SKM-1 (cell line): ENCODE data around the gene PRLR.
"Not testable (repeated sequence)": the region's sequence is repeated elsewhere in the genome, so short reads cannot be mapped to it uniquely, and the experiment has no call there.

Experiments
- DNase-seq: peaks from one replicate; lab custom pipeline; 2025; ENCODE audit not compliant: unreplicated experiment; lab: John Stamatoyannopoulos, UW

PRLR gene

DNA sequence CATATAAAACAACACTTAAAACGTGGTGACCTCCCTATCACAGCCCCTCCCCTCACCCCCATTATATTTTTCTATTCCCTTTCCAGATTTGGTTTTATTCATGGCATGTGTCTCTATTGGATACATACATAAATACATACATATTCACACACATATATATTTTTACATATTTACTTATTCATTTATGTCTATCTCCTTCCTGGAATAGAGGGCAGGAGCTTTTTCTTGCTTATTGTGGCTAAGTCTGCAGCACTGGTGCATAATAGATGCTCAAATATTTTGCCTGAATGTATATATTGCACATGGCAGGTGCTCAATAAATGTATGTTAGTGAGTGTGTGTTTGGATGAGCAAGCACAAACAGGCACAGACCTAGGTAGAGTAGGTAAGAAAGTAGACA lies 185.0 kb downstream of the PRLR start:
- DNase-seq: no peak

DNA sequence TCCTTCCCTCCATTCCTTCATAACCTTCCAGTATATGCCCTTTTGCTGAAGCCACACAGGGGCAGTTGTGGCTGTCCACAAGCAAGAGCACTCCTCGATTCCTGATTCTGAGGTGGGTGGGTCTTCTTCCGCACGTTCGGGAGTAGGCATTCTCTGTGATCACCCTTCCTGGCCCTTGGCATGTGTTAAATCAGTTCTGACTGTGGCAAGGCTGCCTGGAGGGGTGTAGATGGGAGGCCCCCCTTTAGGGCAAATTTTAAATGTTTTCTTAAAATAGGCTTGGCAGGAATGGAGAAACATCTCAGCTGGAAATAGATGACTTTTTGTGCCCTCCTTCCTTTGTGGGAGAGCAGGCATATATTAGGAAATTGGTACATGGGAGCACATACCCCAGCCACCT lies 185.6 kb downstream of the PRLR start:
- DNase-seq: no peak

DNA sequence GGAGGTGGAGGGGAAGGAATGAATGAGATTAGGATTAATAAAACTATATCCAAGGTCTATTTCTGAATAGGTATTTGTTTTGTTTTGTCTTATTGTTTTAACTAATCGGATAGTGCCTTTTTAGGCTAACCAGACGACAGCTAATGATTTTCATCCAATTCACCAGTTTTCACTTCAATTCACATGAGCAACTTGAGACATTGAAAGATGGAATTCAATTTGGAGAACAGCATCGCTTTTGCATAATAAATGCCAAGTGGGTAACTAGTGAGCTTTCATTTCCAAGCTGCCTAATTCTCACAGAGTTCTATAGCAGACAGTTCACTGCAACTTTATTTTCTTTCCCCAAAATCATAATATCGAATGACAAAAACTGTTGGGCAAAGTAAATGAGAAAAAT lies 187.5 kb downstream of the PRLR start:
- no peak for DNase-seq

DNA sequence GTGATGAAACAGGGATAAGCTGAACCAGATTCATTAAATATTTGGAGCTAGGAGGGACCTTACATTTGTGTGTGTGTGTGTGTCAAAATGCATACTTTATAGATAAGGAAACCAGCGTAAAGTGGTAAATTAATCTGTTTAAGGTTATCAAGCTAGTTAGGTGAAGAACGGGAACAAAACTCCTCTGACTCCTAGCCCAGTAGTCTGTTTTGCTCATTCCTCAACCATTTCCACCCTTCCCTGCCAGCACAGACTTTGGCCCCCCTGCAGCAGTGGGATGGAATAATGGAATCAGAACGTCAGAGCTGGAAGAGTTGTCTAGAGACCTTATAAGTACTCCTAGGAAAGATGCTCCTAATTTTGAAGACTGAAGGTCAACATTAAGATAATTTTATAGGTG lies 189.0 kb downstream of the PRLR start:
- no peak for DNase-seq

DNA sequence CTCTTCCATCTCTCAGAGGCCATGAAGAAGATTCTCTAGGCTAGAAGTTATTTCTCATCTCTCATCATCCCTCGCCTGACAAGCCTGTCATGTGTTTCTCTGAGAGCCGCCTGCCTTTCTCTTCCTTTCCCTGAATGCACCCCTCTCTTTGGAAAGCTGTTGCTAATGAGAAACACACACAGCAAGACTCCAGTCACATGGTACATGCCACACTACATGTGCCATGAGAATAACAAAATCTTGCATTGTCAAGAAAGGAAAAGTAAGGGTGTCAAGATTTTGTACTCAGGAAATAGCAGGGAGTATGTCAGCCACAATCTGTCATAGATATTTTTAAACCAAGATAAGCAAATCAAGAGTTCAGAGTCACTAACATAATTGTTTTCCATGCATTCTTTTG lies 191.4 kb downstream of the PRLR start:
- DNase-seq: no peak

DNA sequence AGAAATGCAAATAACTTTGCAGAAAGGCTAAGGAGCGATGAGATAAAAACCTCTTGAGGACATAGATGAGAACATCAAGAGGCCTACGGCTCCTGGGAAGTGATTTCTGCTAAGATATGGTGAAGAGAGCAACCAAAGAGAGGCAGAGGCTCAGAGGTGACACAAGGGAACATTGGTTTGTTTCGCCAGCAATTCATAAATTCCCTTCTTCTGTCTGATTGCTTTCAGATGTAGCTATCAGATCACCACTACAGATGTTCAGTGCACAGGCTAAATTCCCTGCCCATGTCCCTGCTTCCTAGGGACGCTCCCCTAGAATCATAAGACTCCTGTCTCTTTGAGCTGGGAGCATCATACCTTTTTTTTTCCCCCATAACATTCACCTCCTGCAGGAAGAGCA lies 193.8 kb downstream of the PRLR start:
- DNase-seq: no peak

DNA sequence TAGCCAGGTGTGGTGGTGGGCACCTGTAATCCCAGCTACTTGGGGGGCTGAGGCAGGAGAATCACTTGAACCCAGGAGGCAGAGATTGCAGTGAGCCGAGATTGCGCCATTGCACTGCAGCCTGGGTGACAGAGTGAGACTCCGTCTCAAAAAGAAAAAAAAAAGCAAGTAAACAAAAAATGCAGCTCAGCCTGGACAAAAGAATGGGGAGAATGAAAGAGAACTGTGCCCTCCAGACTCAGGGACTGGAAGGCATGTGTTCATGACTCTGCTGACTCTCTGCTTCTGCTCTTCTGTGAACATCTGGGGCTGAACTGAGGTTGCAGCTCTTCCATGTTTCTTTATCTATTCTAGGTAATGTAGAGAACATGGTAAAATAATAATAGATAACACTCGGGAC lies 194.4 kb downstream of the PRLR start:
- DNase-seq: not testable (repeated sequence)

DNA sequence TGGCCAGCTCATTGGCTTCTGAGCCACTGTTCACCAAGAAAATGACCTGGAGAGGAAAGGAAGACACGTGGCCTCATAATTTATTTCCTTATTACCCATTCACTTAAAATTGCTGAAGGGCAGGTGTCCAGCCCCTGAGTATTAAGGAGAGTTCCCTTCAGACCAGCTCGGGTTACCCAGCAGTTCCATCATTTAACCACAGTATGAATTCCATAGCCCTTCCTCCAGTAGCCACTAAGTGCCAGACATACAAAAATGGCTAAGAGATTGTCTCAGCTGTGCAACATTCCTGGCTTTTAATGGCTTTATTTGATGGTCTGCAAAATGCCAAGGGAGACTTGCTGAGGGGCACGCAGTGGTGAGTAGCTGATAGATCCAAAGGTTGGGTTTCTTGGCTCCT lies 195.0 kb downstream of the PRLR start:
- no peak for DNase-seq

DNA sequence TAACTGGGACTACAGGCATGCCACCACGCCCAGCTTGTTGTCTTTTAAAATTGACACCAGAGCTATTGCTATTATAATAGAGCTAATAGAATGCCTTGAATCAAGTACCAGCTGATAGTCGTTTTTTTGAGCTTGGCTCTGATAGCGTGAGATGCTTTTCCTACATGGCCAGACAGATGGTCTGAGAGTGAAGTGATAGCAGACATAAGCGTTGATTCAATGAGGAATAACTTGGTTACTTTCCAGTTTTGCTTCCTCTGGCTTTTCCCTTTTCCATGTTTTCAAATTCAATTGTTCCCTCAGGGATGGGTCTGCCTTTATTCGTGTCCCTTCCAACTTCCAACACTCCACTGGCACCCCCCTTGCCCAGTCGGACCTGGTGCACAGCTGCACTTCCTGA lies 197.9 kb downstream of the PRLR start:
- no peak for DNase-seq

DNA sequence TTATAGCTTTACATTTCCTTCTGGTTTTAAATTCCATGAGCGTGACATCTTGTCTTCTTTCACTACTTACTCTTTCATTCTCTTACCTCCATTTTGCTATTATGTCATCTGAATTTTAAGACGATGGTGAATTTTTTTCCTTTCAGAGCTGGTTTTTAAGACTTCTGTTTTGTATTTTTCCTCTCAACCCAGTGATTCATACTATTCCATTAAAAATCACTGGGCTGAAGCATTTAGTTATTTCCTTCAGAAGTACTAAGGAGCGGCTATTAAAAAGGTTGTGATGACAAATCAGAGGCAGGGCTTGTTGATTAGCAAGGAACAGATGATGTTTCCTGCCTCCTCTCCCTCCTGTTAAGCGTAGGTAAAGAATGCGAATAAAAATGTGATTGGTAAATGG lies 199.0 kb downstream of the PRLR start:
- DNase-seq: no peak

DNA sequence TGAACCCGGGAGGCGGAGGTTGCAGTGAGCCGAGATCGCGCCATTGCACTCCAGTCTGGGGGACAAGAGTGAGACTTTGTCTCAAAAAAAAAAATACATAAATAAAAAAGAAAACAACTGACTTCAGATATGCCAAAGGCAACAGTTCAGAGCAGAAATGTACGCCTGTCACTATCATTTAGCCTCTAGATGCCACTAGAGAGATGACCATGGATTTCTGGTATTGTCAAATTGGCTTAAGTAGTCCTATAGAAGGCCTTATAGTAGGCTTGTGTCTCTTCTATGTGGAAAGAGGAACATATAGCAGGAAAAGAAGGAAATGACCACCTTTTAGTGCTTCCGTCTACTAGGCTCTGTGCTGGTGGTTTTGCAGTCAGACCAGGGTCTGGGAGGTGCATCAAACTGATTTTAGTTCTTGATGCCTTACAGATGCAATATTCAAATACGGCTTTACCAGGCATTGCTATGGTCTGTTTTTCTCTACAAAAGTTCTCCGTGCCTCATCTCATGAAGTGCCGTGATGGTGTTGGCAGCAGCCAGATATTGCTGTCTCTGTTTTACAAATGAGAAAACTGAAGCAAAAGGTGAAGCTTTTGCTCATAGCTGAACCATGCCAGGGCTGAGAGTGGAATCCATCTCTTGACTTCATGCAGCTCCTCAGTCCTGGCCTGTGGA lies 199.7 kb downstream of the PRLR start:
- DNase-seq: no peak

DNA sequence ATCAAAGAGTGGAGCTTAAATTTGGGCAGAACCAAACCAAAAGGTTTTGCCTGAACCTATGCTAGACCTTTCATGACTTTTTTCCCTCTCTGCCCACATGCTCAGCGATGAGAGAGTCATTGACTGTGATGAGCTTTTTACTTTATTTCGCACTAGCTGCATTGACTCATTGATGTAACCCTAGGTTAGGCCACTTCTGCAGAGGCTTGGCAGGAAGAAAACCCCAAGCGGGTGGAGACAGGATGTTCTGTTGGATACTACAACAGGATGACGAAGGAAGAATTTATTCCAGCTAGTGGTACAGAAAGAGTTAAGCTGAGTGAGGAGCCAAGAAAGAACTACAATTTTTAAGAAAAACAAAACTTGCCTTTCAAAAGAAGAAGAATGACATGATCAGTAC lies 201.0 kb downstream of the PRLR start:
- DNase-seq: no peak

DNA sequence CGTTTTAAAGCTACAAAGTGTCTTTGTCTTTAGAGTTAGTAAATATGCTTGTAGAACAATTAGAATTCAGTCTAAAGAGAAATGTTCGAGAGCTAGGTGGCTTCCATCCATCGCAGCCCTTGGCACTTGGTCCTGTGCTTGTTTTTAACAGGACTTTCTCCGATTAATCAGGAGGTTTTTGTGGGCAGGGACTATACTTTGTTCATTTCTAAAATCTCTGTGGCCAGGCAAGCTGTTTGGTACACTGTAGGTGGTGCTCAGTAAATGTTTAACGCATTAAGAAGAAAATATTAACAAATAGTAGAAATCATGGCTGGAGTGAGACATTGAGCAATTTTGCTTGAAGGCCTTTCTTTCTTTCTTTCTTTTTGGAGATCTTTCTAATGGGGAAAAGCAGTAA lies 203.3 kb downstream of the PRLR start:
- DNase-seq: no peak

DNA sequence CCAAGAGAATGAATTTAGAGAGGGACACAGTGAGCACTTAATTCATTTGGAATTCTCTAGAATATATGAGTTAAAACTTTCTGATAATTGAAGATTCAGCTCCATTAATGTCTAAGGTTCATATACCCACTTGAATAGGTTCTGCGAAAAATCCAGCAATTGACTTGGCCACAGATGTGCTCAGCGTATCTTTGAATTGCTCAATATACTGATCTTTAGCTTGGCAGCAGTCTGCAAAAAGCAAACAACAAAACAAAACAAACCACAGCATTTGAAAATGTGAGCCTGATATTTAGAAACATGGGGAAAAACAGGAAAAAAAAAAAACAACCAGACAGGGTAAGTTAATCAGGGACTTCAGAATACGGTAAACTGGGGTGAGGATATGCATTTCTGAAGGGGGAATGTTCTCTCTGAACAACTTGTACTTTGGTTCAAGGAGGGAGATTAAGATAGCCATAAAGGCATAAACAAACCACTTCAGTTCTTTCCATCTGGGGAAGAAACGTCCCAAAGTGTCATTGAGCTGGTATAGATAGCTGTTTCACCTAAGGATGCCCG lies 203.9 kb downstream of the PRLR start:
- no peak for DNase-seq

DNA sequence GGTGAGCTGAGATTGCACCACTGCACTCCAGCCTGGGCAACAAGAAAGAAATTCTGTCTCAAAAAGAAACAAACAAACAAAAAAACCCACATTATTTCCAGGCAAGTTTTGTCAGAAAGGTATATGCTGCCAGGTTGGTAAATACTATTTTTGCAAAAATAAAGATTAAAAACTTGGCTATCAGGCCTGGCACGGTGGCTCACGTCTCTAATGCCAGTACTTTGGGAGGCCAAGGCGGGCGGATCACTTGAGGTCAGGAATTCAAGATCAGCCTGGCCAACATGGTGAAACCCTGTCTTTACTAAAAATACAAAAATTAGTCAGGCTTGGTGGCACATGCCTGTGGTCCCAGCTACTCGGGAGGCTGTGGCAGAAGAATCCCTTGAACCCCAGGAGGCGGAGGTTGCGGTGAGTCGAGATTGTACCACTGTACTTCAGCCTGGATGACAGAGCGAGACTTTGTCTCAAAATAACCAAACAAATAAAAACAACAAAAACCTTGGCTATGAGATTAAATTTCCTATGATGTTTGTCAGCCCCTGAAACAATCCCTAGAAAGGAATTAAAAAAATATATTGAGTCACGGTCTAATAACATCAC lies 205.3 kb downstream of the PRLR start:
- no peak for DNase-seq

DNA sequence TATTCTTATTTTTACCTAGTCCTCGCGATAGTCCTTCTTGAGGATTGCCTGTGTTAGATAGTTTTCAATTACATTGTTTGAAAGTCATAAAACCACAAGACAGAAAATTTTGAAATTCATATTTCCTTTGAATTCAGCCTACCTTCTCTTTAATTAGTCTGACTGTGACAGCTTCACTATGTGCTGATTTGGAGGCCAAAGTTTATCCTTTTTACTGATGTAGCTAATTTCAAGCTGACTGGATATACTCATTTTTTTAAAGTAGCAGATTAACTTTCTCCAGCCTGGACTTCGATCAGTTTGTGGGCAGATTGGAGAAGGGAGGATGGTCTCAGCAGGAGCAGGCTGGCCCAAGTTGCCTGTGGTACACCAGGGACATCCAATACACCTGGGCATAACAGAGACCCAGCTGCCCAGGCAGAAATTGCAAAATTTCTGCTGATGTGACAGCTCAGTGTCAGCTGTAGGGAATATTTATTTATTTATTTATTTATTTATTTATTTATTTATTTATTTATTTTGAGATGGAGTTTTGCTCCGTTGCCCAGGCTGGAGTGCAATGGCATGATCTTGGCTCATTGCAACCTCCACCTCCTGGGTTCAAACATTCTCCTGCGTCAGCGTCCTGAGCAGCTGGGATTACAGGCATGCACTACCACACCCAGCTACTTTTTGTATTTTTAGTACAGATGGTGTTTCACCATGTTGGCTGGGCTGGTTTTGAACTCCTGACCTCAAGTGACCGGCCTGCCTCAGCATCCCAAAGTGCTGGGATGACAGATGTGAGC lies 206.7 kb downstream of the PRLR start:
- no peak for DNase-seq

DNA sequence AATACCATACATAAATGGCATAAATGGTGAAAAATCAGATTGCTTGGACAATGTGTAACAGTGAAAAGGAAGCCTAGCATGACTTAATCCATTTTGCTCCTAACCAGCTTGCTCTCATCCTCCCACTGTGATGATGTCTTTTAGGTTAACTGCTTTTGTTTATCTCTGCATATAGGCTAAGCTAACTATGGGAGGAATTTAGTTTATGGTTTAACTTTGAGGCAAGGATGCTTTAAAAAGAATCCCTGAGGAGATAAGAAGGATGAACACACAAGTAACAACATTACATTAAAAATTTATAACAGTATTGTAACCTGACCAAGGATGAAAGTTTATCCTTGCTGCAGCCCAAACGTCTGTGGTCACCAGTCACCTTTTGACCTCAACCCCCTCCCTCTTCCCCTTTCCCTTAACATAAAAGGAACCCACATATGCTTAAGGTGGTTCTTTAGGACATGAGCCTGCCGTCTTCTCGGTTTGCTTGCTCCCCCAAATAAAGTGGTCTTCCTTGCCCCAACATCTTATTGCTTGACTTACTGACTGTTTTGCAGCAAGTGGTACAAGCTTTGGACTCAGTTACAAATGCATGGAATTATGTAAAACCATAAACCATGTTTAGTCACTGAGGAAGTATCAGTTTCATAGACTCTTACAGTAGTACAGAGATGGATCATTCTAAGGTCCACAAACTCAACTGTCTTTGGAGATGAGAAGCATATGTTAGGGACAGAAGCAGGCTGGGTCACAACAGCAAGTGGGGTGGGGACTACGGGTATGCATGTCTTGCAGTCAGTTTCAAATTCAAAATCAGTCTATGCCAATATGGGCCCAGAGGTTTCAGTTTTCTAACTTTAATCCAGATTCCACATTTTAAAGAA lies 213.9 kb downstream of the PRLR start:
- DNase-seq: no peak

DNA sequence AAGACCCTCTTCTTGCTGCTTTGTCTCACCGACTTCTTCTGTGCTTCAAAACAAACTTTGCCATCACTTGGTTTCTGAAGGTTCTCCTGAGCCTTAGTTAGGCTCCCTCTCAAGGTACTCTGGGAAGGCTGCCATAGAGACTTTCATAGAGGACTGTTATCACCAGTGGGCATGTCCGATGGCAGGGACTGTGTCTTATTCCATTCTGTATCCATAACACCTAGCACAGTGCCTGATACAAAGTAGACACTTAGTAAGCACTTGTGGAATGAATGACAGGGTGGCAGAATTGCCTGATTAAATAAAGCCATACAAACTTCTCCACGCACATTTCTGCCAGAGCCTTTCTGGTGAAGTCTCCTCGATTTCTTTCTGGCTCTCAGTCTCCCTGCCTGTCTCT lies 215.2 kb downstream of the PRLR start:
- DNase-seq: no peak

DNA sequence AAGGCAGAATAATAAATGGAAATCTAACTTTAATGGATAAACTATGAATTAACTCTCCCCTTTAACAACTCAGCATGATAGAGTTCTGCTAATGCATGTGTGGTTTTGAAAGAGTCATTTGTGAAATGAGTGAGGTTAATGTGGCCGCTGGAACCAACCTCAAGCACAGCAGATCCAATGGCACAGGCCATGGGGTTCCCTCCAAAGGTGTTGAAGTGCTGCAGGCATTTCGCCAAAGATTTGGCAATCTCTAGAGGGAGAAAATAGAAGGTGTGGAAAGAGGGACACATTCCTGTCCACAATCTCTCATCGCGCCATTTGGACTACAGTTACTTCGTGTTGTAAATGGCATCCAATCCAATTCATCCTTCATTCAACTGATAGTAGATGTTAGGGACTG lies 217.5 kb downstream of the PRLR start:
- no peak for DNase-seq

DNA sequence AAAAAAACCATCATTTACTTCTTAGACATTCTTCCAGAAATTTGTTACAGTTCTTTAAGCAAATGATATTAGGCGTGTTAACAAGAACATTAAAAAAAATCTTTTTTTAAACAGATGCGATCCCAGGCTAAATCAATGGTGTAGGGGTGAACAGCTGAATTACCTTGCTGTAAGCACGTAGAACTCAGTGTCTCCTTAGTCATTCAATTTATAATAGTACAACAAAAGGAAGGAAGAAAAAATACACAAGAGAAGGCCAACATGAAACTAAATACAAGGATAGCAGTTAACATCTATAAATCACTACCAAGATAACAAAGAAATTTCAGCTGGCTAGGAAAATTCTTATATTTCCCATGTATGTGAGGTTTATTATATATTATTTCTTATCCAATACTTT lies 217.9 kb downstream of the PRLR start:
- no peak for DNase-seq

DNA sequence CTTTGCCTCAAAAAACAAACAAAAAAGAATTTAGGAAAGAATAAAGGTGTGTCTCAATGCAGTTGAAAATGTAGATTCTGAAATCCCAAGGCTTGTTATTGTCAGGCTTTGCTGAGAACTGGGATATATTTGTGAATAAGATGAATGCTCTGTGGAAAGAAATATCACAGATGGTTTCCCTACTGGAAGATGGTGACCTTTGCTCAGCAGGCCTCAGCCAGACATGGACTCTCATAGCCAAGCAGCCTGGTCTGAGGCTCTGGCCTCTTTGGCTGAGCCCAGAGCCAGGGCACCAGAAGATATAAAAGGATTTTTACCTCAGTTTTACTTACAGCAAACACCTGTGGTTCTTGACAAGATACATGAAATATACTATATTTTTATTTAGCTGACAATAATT lies 219.6 kb downstream of the PRLR start:
- DNase-seq: no peak
